Measurements from ENCODE around the gene STAG1.
"Not testable (repeated sequence)": the region's sequence is repeated elsewhere in the genome, so short reads cannot be mapped to it uniquely, and the experiment has no call there.

STAG1 gene

DNA sequence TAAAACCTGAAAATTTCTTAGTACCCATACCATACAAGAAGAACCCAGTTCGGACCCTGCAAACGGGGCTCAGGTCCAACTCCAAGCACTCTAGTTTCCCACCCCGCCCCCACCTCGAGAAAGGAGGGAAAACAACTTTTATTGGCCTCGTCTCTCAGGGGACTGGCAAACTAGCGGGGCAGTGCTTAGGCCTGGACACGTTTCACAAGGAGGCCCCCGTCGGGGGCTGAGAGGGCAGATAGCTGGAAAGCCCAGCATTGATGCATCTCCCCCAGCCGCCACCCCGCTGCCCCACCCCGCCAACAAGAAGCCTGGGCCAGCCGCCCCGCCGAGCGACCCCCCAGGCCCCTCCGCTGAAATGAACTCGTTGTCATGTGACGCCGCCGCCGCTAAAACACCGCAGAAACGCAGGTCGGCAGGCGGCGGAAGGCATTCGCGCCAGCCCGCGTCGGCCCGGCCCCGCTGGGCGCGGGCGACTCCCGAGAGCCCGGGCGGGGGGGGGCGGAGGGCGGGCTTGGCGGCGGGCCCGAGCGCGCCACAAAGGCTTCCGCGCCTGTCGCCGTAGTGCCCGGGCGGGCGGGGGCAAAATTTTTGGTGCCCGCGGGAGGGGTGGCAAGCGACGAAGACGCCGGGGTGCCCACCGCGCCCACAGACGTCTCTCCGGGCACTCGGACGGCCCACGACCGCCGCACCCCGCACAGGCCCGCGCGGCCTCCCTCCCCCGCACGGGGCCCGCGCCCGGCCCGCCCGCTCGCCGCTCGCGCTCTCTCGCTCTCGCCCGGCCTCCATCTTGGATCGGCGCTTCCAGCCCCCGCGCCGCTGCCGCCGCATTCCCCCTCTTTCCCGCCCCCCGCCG lies 634 bp downstream of the STAG1 start:
- peaks cover 11% of the 10 kb centered on the region; the same call in 1 of the 2 replicates for H3F3A ChIP-seq (ENCODE audit: insufficient read depth)

DNA sequence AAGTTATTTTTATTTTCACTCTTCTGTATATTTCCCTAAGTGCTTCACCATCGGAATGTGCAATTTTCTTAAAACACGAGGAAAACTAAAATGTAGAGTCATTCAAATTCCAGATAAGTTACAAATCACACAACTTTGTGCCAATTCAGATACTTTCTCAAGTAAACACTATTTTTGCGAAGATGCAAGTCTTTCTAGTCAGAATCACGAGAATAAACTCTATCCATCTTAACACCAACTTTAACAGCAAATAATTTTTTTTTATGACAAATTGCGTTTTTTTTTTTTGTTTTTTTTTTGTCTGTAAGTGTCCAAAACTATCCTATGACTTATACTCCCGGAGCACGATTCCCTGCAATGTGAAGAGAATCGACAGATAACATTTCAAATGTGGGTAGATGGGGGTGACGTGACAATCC lies 1.3 kb downstream of the STAG1 start:
- no peak for TF ChIP-seq EZH2phosphoT487 (conservative IDR thresholded peaks at IDR 0.05; ENCODE audit: low read length)
- TF ChIP-seq, protein P1, sequence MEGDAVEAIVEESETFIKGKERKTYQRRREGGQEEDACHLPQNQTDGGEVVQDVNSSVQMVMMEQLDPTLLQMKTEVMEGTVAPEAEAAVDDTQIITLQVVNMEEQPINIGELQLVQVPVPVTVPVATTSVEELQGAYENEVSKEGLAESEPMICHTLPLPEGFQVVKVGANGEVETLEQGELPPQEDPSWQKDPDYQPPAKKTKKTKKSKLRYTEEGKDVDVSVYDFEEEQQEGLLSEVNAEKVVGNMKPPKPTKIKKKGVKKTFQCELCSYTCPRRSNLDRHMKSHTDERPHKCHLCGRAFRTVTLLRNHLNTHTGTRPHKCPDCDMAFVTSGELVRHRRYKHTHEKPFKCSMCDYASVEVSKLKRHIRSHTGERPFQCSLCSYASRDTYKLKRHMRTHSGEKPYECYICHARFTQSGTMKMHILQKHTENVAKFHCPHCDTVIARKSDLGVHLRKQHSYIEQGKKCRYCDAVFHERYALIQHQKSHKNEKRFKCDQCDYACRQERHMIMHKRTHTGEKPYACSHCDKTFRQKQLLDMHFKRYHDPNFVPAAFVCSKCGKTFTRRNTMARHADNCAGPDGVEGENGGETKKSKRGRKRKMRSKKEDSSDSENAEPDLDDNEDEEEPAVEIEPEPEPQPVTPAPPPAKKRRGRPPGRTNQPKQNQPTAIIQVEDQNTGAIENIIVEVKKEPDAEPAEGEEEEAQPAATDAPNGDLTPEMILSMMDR (IDR thresholded peaks at IDR 0.05; ENCODE audit: insufficient read depth, low read length, poor library complexity, severe bottlenecking): no peak
- Histone ChIP-seq H4K20me1 (ENCODE audit: low read depth, low read length) (no peaks in the 10 kb centered on the region), H3K4me2 (ENCODE audit: low read depth, low read length, poor library complexity, severe bottlenecking) (peak overlapping the region; percentile 92), H3K9me3 (ENCODE audit: insufficient read depth, low read length) (no peaks in the 10 kb centered on the region), H3K9me2 (replicated peaks; ENCODE audit: insufficient read depth, low read length) (no peaks in the 10 kb centered on the region), H3K27me3 (ENCODE audit: low read length) (no peaks in the 10 kb centered on the region), H3F3A (ENCODE audit: insufficient read depth) (peaks cover 14% of the 10 kb centered on the region; the same call in 1 of the 2 replicates), H3K27ac (ENCODE audit: low read depth, low read length) (peak overlapping the region; percentile 90), H2AFZ (ENCODE audit: low read depth, low read length, severe bottlenecking) (peak overlapping the region; percentile 75), H3K79me2 (ENCODE audit: insufficient read depth, low read length) (peaks cover 55% of the 10 kb centered on the region), H3K36me3 (ENCODE audit: low read length) (no peaks in the 10 kb centered on the region), H3K9ac (ENCODE audit: low read length) (peak overlapping the region; percentile 89), H3K4me3 (ENCODE audit: insufficient read depth, low read length, poor library complexity, severe bottlenecking) (peak overlapping the region; percentile 86)

More for the DNA sequence above, 634 bp downstream of the STAG1 start:
- TF ChIP-seq, protein P1 (IDR thresholded peaks at IDR 0.05; ENCODE audit: insufficient read depth, low read length, poor library complexity, severe bottlenecking): no peak
- TF ChIP-seq EZH2phosphoT487 (conservative IDR thresholded peaks at IDR 0.05; ENCODE audit: low read length): no peak
- Histone ChIP-seq H3K9me2 (replicated peaks; ENCODE audit: insufficient read depth, low read length) (no peaks in the 10 kb centered on the region), H2AFZ (ENCODE audit: low read depth, low read length, severe bottlenecking) (peak overlapping the region; percentile 75), H3K9ac (ENCODE audit: low read length) (peak overlapping the region; percentile 89), H3K79me2 (ENCODE audit: insufficient read depth, low read length) (peaks cover 48% of the 10 kb centered on the region), H3K36me3 (ENCODE audit: low read length) (no peaks in the 10 kb centered on the region), H4K20me1 (ENCODE audit: low read depth, low read length) (no peaks in the 10 kb centered on the region), H3K9me3 (ENCODE audit: insufficient read depth, low read length) (no peaks in the 10 kb centered on the region), H3K4me2 (ENCODE audit: low read depth, low read length, poor library complexity, severe bottlenecking) (peak overlapping the region; percentile 92), H3K4me3 (ENCODE audit: insufficient read depth, low read length, poor library complexity, severe bottlenecking) (peak overlapping the region; percentile 86), H3K27me3 (ENCODE audit: low read length) (no peaks in the 10 kb centered on the region), H3K27ac (ENCODE audit: low read depth, low read length) (peak overlapping the region; percentile 90)

DNA sequence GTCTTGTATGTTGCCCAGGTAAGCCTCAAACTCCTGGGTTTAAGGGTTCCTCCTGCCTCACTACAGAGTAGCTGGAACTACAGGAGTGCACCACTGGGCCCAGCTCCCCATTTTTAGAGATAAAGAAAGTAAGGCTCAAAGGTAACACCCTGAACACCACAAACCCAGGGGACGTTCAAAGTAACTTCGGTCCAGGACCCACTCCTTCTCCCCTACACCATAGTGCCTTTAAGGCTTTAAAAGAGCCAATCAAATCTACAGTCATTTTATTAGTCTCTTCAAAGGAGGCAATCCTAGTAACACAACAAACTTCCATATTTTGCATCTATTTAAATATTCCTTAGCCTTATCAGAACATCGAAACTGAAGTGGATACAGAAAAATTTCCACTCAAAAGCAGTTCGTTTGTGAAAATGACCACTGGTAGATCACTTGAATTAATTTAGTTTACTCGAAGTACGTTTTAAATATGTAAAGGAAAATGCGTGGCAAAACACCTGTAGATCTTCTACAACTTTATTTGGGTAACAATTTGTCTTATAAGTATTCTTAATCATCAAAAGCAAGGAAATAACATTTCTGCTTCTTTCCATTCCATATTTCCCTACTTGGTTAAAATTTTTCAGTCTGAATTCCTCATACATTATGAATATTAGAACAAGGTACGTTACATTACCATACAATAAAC lies 1.8 kb downstream of the STAG1 start:
- Histone ChIP-seq H3K9me2 (replicated peaks; ENCODE audit: insufficient read depth, low read length) (no peaks in the 10 kb centered on the region), H3K4me3 (ENCODE audit: insufficient read depth, low read length, poor library complexity, severe bottlenecking) (peak overlapping the region; percentile 86), H3K27ac (ENCODE audit: low read depth, low read length) (peak overlapping the region; percentile 90), H3K9me3 (ENCODE audit: insufficient read depth, low read length) (no peaks in the 10 kb centered on the region), H3F3A (ENCODE audit: insufficient read depth) (peaks cover 15% of the 10 kb centered on the region; the same call in 1 of the 2 replicates), H3K4me2 (ENCODE audit: low read depth, low read length, poor library complexity, severe bottlenecking) (peak overlapping the region; percentile 92), H4K20me1 (ENCODE audit: low read depth, low read length) (no peaks in the 10 kb centered on the region), H3K36me3 (ENCODE audit: low read length) (no peaks in the 10 kb centered on the region), H3K79me2 (ENCODE audit: insufficient read depth, low read length) (peaks cover 60% of the 10 kb centered on the region), H2AFZ (ENCODE audit: low read depth, low read length, severe bottlenecking) (no peak overlapping the region), H3K9ac (ENCODE audit: low read length) (peak overlapping the region; percentile 89), H3K27me3 (ENCODE audit: low read length) (no peaks in the 10 kb centered on the region)
- TF ChIP-seq, protein P1 (IDR thresholded peaks at IDR 0.05; ENCODE audit: insufficient read depth, low read length, poor library complexity, severe bottlenecking): no peak
- TF ChIP-seq EZH2phosphoT487 (conservative IDR thresholded peaks at IDR 0.05; ENCODE audit: low read length): no peak

DNA sequence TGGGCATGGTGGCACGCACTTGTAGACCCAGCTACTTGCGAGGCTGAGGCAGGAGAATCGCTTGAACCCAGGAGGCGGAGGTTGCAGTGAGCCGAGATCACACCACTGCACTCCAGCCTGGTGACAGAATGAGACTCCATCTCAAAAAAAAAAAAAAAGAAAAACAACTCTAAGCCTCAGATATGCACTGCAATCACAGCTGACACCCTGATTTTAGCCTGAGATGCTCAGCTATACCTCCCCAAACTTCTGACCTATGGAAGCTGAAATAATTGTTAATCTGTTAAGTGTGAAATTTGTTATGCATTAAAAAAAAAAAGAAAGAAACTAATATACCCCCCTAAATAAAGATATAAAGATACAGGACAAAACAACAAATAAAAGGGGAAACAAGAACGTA lies 2.6 kb downstream of the STAG1 start:
- H3K4me2 ChIP-seq (ENCODE audit: low read depth, low read length, poor library complexity, severe bottlenecking): peak overlapping the region; percentile 92
- H3K36me3 ChIP-seq (ENCODE audit: low read length); H3K9me3 ChIP-seq (ENCODE audit: insufficient read depth, low read length); H2AFZ ChIP-seq (ENCODE audit: low read depth, low read length, severe bottlenecking); H3K27me3 ChIP-seq (ENCODE audit: low read length); H3K9me2 ChIP-seq (replicated peaks; ENCODE audit: insufficient read depth, low read length); H4K20me1 ChIP-seq (ENCODE audit: low read depth, low read length): not testable (repeated sequence)
- H3K4me3 ChIP-seq (ENCODE audit: insufficient read depth, low read length, poor library complexity, severe bottlenecking): peak overlapping the region; percentile 86
- H3K9ac ChIP-seq (ENCODE audit: low read length): peak overlapping the region; percentile 89
- peak overlapping the region; percentile 90 for H3K27ac ChIP-seq (ENCODE audit: low read depth, low read length)
- peaks cover 68% of the 10 kb centered on the region for H3K79me2 ChIP-seq (ENCODE audit: insufficient read depth, low read length)
- peaks cover 18% of the 10 kb centered on the region; the same call in 1 of the 2 replicates for H3F3A ChIP-seq (ENCODE audit: insufficient read depth)

All from SU-DHL-6 (cell line).